HG03439 (cell line): ENCODE measurements around the gene RYR2.
"Not testable (repeated sequence)": the region's sequence is repeated elsewhere in the genome, so short reads cannot be mapped to it uniquely, and the experiment has no call there.

Experiments used
- ATAC-seq: cut with Tn5 transposase; IDR thresholded peaks from one replicate; pipeline ENCODE4 v1.9.1; 2021; ENCODE audit warnings: mild to moderate bottlenecking, moderate library complexity; ENCODE audit not compliant: unreplicated experiment

The RYR2 gene

DNA sequence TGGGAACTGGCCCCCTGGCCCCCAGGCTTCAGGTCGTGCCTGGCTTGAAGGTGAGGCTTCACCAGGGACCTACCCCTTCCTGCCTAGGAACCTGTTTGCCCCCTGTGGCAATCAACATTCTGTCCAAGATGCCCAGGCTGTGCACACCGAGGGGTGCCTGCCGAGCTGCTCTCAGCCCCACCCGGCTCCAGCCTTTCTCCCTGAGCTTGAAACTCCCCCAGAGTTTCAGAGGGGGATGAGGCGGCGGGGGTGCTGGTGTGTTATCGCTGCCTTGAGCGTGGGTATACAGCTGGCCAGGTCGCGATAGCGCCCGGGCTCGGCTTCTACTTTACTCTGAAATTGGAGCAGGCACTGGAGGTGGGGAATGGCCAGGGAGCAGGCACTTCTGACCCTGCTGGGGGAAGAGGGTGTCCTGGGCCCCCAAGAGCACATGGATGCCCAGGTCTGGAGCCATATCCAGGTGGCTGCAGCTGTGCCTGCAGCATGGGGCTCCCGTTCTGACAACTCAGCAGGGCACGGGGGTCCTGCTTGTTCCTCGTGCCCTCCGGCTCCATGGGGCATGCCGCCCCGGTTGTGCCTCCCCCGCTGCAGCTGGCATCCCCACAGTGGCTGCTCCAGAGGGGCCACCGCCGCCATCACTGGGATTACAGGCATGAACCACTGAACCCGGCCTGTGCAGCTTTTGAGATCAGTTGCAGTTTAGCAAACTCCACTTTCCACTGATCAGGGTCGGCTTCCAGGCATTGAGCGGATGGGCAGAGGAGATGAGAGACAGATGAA, 29.8 kb downstream of the RYR2 start:
- no peak for ATAC-seq

GRCh38 chr1:237074371-237075117, 32.6 kb downstream of the RYR2 start:
- no peak for ATAC-seq

DNA sequence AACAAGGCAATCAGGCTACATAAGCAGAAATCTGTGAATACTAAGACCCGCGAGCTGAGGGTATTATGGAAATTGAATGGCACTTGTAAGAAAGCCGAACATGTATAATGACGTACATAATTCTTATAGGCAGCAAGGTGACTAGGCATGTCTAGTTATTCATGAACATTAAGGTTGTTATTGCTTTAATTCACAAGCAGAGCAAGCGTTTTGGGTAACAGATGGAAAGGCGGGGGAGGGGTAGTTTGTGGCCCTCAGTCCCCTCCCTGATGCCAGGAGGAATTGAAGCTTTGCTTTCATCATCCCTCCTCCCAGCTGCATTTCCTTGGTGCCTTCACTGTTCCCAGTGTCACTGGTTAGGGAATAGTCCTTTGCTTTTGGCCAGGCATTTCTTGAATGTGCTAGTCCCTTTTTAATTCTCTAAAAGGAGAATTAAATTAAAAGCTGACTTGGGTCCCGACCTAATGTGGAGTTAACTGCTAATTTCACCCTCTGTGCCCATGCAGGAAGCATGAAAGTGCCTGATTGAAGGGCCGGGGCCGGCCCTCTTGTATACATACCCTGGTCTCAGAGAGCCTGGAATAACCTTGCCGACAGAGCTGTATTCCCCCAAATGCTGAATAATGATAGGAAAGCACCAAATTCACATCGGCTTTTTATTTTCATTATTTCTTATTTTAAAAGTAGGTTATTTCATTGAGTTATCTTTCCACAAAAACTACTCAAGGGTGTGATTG, 42.5 kb downstream of the RYR2 start:
- ATAC-seq, result no peak

DNA sequence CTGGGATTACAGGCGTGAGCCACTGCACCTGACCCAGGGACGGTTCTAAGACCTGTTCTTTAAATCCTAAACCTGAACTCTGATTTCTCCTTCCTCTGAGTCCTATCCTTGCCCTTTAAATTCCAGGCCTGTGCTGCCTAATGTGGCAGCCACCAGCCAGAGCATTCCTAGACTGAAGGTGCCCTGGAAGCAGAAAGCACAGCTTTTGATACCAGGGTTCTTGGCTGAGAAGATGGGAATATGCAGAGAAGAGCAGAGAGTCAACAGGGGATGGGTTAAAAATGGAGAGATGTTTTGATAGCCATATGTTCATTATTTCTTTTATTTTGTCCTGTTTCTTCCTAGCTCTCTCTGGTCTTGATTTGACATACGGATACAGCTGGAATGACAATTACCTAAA, 49.7 kb downstream of the RYR2 start:
- ATAC-seq, result no peak

GRCh38 chr1:237093691-237094090, 51.7 kb downstream of the RYR2 start:
- no peak for ATAC-seq

- ATAC-seq, result no peak
Observed at GRCh38 chr1:237098541-237098940, 56.6 kb downstream of the RYR2 start.

GRCh38 chr1:237103021-237103420, 61.0 kb downstream of the RYR2 start:
- ATAC-seq, result no peak

DNA sequence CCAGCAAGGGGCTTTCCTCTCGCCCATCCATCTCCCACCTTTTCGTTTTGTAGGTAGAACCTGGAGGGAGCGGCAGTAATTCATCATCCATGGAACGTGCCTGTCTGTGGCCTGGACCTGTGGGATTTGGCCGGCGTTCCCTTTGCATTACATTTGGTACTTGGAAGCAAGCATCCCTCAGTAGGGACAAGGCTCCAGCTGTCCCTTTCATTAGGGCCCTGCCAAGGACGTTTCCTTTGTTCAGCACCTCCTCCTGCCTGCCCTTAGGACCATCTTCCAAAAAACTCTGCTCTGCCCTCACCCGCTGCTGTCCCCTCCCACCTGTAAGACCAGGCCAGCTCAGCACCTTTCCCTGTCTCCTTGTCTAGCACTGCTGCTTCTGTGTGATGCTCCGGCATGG, 62.1 kb downstream of the RYR2 start:
- no peak for ATAC-seq

GRCh38 chr1:237105826-237106225, 63.8 kb downstream of the RYR2 start:
- no peak for ATAC-seq

- no peak for ATAC-seq
Observed at GRCh38 chr1:237108297-237109040, 66.5 kb downstream of the RYR2 start.

GRCh38 chr1:237111807-237112206, 69.8 kb downstream of the RYR2 start:
- ATAC-seq, result no peak

- ATAC-seq, result no peak
Observed at GRCh38 chr1:237112663-237113062, 70.7 kb downstream of the RYR2 start.

GRCh38 chr1:237115035-237115434, 73.1 kb downstream of the RYR2 start:
- no peak for ATAC-seq

GRCh38 chr1:237119091-237119490, 77.1 kb downstream of the RYR2 start:
- ATAC-seq, result no peak

GRCh38 chr1:237120683-237121082, 78.7 kb downstream of the RYR2 start:
- ATAC-seq, result no peak

DNA sequence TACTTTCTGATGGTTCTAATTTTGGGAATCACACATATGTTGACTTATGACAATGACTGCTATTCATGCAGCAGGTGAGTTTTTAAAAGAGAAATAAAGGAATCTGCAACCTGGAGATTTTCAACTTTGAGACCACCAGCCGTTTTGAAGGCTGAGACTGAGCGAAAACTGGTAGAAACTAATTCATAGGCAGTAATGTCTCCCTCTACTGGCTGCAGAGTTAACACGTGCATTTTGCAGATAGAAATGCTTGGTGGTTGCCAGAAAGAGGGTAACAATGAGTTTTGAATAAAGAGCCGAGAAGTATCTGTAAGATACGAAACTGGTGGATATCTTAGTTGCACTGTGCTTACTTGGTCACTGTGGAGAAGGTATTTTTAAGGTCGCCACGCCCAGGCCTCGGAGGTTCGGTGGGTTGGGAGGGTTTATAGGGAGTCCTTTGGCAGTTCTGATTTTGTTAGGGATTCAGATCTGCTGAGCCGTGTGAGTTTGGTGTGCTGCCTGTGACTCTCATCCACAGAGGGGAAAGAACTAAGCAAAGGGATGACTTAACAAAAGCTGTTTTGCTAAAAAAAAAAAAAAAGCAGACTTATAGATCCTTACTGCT, 83.0 kb downstream of the RYR2 start:
- ATAC-seq, result no peak

DNA sequence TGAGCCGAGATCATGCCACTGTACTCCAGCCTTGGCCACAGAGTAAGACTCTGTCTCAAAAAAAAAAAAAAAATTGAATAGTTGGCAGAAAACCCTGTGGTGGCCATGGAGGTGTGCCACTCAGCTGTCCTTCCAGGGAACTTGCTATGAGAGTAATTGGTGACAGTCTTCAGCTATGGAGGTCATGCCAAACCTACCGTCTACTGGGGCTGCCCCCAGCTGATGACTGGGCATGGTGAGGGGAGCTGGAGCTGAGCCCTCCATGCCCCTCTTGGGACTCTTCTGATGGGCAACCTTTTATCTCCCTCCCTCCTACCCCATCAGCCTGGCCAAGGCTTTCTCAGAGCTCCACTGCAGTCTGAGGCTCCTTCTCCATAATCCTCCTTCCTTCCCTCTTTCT, 84.2 kb downstream of the RYR2 start:
- no peak for ATAC-seq

DNA sequence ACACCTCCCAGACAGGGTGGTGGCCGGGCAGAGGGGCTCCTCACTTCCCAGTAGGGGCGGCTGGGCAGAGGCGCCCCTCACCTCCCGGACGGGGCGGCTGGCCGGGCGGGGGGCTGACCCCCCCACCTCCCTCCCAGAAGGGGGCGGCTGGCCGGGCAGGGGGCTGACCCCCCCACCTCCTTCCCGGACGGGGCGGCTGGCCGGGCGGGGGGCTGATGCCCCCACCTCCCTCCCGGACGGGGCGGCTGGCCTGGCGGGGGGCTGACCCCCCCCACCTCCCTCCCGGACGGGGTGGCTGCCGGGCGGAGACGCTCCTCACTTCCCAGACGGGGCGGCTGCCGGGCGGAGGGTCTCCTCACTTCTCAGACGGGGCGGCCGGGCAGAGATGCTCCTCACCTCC, 85.3 kb downstream of the RYR2 start:
- not testable (repeated sequence) for ATAC-seq

GRCh38 chr1:237133921-237134320, 91.9 kb downstream of the RYR2 start:
- no peak for ATAC-seq

DNA sequence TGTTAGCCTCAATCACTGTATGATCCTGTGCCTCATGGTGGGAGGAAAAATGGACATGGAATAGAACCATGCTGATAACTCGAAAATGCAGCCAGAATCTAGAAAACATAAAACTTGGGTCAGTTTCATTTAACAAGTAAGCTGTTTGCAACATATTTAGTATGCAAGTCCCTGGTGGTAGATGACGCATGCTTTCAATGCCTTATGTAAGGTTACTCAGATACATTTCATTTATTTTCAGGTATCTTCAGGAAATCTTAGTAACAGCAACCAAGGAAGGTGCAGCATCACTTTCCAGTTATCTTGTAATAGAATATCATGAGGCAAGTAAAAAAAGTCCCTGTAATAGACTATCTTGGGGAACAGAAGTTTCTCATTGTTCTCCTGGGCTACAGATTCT, 92.9 kb downstream of the RYR2 start:
- no peak for ATAC-seq

DNA sequence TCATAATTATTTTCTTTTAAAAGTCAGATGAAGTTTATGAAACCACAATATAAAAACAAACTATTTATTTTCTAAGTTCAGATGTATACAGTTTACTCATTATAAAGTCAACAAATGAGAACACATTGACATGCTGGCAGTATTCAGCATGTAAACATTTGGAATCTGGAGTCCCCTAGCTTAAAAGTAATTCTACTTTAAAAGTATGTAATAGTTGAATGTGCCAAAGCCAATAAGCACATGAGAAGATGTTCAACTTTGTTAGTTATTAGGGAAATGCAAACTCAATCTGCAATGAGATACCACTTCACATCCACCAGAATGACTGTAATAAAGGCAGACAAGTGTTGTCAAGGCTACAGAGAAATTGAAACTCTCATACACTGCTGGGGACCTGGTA, 96.6 kb downstream of the RYR2 start:
- ATAC-seq, result no peak
